ENCODE measurements around the gene TPSG1.
"Not testable (repeated sequence)": the region's sequence is repeated elsewhere in the genome, so short reads cannot be mapped to it uniquely, and the experiment has no call there.

The TPSG1 gene

GRCh38 chr16:1215574-1216295, 9.3 kb downstream of the TPSG1 start:
- no peak for DNase-seq (ENCODE audit: low read depth)

- DNase-seq (ENCODE audit: low read depth) = no peak
These were observed 10.3 kb downstream of the TPSG1 start for GRCh38 chr16:1214719-1215118.

GRCh38 chr16:1213796-1214372, 11.2 kb downstream of the TPSG1 start:
- no peak for DNase-seq (ENCODE audit: low read depth)

DNA sequence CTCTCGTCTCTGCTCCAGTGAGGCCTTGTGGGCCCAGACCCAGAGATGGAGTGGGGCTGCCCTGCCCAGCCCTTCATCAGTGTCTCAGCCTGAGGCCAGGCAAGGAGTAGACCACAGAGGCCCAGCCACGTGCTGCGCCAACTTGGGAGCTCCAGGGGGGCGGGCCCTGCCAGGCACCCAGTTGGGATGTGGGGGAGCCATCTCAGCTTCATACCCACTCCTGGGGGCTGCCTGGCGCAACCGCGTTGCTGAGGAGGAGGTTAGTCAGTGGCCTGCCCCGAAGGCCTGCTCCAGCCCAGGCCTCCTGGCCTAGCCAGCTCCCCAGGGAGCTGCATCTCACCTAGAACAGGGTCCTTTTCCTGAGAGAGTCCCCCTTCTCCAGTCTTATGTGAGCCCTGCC, 11.8 kb downstream of the TPSG1 start:
- no peak for DNase-seq (ENCODE audit: low read depth)

DNA sequence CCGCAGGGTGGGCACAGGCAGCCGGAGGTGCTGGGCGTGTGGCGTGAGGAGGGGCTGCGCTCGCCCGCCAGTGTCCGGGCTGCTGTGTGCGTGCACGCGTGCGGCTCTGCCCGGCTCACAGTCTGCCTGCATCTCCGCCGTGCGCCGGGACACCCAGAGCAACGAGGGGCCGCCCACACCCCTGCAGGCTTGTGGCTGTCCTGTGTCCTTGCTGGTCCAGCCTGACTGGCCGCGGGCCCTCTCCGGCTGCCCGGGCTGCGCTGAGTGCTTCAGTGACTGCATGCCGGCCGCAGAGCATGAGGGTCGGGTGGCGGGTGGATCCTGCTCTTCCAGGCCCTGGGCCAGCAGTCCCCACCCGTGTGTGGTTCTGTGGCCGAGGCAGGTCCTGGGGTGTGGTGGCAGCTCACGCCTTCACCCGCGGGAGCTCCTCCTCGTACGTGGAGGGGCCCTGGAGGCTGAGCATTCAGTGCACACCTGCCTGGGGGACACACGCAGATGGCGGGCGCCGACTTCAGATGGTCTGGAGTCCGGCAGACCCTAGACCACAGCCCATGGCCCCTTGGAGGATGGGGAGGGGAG, 12.4 kb downstream of the TPSG1 start:
- DNase-seq (ENCODE audit: low read depth) = no peak

GRCh38 chr16:1211451-1212268, 13.4 kb downstream of the TPSG1 start:
- no peak for DNase-seq (ENCODE audit: low read depth)

GRCh38 chr16:1210461-1210860, 14.6 kb downstream of the TPSG1 start:
- DNase-seq (ENCODE audit: low read depth) = no peak

DNA sequence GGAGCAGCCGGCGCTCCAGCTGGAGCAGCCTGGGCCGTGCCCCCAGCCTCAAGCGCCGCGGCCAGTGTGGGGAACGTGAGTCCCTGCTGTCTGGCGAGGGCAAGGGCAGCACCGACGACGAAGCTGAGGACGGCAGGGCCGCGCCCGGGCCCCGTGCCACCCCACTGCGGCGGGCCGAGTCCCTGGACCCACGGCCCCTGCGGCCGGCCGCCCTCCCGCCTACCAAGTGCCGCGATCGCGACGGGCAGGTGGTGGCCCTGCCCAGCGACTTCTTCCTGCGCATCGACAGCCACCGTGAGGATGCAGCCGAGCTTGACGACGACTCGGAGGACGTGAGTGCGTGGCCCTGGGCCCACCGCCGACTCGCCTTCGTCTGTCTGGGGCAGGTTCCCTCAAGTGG, 16.0 kb downstream of the TPSG1 start:
- no peak for DNase-seq (ENCODE audit: low read depth)

DNA sequence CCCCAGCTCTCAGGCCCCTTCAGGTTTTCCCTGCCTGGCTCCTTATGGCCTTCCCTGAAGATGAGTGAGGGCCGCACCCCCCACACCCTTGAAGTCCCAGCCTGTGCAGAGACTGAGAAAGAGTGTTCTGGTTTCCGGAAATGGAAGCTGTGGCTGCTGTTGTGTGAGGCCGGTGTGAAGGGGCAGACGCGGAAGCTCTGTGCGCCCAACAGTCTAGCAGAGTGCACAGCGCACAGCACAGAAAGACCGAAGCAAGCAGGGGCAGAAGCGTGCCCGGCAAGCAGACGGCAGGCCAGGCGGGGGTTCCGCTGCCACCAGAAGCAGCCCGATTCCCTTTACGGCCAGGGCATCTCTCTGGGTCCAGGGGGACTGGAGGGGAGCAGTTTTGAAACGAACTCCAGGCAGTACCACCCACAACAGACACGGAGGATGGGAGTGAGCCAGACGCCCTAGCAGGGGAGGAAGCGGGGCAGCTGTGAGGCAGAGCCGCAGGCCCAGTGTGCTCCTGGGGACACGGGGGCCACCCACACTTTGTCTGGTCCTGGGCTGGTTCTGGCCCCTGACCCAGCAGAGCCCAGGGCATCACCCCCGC, 16.7 kb downstream of the TPSG1 start:
- no peak for DNase-seq (ENCODE audit: low read depth)

DNA sequence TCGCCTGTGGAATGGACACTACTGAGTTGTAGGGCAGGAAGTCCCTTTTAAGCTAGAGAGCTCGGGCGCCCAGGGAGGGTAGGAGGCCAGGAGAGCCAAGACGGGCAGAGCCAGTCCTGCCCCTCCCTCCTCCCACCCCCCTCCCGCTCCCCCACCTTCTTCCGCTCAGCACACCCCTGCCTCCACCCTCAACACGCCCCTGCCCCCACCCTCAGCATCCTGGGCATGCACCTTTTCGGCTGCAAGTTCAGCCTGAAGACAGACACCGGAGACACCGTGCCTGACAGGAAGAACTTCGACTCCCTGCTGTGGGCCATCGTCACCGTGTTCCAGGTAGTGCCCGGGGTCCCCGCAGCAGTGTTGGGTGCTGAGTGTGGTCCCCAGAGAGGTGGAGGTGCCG, 18.3 kb downstream of the TPSG1 start:
- no peak for DNase-seq (ENCODE audit: low read depth)

GRCh38 chr16:1206326-1206725, 18.7 kb downstream of the TPSG1 start:
- DNase-seq (ENCODE audit: low read depth) = no peak

DNA sequence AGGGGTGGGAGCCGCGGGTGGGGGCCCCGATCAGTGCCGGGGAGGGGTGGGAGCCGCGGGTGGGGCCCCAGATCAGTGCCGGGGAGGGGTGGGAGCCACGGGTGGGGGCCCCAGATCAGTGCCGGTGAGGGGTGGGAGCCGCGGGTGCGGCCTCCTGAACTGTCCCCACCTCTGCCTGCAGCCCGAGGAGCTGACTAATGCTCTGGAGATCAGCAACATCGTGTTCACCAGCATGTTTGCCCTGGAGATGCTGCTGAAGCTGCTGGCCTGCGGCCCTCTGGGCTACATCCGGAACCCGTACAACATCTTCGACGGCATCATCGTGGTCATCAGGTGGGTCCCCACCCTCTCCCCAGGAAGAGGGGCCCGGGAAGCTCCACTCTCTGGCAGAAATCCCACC, 20.1 kb downstream of the TPSG1 start:
- no peak for DNase-seq (ENCODE audit: low read depth)

DNA sequence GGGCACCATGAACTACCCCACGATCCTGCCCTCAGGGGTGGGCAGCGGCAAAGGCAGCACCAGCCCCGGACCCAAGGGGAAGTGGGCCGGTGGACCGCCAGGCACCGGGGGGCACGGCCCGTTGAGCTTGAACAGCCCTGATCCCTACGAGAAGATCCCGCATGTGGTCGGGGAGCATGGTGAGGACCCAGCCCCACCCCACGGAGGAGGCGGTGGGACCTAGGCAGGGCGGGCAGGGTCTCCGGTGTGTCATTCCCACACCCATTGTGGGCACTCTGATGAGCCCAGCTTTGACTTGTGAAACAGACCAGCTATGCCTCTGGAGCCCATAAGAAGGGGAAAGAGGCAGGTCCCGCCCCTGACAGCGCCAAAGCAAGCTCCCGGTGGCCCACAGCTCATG, 22.8 kb downstream of the TPSG1 start:
- no peak for DNase-seq (ENCODE audit: low read depth)

DNA sequence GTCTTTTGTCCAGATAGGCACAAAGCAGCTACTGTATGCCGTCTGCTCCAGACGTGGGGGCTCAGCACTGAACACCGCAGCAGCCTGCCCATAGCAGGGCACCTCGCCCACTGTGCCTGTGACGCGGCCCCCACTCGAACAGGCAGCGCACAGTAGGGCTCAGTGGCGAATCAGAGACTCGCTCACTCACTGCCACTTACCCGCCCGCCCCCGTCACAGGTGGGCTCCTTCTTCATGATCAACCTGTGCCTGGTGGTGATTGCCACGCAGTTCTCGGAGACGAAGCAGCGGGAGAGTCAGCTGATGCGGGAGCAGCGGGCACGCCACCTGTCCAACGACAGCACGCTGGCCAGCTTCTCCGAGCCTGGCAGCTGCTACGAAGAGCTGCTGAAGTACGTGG, 23.6 kb downstream of the TPSG1 start:
- no peak for DNase-seq (ENCODE audit: low read depth)

DNA sequence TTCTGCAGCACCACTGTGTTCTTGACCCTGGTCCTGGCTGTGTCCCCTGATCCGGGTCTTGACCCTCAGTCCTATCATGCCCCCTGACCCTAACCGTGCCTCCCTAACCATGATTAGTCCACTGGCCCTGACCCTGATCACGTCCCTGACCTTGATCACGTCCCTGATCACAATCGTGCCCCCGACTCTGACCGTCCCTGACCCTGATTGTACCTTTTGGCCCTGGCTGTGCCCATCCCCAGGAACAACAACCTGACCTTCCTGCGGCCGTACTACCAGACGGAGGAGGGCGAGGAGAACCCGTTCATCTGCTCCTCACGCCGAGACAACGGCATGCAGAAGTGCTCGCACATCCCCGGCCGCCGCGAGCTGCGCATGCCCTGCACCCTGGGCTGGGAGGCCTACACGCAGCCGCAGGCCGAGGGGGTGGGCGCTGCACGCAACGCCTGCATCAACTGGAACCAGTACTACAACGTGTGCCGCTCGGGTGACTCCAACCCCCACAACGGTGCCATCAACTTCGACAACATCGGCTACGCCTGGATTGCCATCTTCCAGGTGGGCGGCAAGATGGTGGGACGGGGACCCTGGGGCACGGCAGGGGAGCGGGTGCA, 24.9 kb downstream of the TPSG1 start:
- DNase-seq (ENCODE audit: low read depth) = no peak

DNA sequence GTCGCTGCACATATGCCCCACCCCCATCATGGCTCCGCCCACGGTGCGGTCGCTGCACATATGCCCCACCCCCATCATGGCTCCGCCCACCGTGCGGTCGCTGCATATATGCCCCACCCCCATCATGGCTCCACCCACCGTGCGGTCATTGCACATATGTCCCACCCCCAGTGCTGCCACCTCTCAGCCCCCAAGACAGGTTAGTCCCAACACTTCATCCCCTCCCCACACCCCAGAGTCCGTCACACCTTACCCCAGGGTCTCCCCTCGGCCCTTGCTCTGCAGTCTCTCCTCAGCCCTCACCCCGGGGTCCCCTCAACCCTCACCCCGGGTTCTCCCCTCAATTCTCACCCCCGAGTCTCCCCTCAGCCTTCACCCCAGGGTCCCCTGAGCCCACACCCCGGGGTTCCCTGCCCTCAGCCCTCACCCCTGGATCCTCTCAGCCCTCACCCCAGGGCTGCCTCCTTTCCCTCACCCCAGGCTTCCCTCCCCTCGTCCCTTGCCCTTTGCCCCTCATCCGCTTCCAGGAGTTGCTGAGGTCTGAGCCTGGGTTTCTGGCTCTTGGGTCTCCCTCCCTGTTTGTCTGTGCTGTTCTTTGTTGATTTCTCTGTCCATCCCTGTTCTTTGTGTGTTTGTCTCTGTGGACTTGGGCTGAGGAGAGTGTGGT, 25.6 kb downstream of the TPSG1 start:
- DNase-seq (ENCODE audit: low read depth) = no peak

- not testable (repeated sequence) for DNase-seq (ENCODE audit: low read depth)
These were observed 26.3 kb downstream of the TPSG1 start for GRCh38 chr16:1198671-1199346.

DNA sequence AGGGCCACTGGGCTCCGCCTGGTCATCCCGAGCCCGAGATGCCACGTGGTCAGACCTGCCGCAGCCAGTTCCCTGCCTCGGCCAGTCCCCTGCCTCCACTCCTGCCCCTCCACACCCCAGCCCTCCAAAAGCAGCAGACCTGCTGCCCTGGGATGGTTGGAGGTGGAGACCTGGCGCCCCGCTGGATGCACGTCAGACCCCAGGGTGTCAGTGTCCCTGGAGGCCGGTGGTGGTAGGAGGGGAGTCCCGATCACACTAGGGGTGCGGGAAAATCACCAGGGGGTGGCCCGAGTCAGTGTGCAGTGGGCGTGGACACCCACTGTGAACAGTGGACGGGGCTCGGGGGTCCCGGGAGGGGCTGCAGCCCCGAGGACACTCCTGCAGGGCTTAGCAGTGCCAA, 26.9 kb downstream of the TPSG1 start:
- no peak for DNase-seq (ENCODE audit: low read depth)

DNA sequence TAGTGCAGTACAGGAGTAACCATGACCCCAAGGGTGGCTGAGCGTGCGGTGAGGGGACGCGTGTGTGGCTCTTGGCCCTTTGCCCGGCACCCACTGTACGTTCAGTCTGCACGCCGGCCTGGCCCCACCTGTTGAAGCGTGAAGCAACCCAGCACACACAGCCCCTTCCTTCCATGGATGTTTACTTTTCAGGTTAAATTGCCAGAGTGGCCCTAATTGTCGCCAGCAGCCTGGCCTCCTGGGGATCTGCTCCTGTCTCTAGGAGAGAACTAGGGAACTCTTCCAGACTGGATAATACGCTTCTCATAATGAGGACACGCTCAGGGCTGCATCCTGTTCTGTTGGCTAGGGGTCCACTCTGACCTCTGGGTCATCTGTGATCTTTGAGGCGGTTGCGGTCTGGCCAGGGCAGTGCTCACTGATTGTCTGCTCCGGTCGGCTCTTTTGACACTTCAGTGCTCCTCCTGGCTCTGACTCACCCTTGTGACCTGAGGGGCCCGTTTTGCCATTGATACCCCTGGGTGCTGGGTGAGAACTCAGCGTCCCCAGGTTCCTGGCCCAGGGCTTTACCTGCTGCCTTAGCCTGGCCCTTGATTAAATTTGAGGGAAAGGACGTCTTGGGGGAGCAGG, 27.7 kb downstream of the TPSG1 start:
- DNase-seq (ENCODE audit: low read depth) = no peak

GRCh38 chr16:1196494-1196893, 28.6 kb downstream of the TPSG1 start:
- no peak for DNase-seq (ENCODE audit: low read depth)

- no peak for DNase-seq (ENCODE audit: low read depth)
These were observed 29.7 kb downstream of the TPSG1 start for GRCh38 chr16:1195393-1195666.
